HEK293T (cell line): Measurements from ENCODE around the gene RPS6KA1.

Experiments used
- BHLHE40 ChIP-seq: fragments of 450-650 bp; IDR thresholded peaks from 2 replicates; pipeline ENCODE4 v1.6.1; 2016; ENCODE audit warnings: mild to moderate bottlenecking, moderate library complexity, borderline replicate concordance
- CTBP1 ChIP-seq: fragments of 450-650 bp; IDR thresholded peaks from 2 replicates; pipeline ENCODE4 v1.6.1; 2016; ENCODE audit warnings: borderline replicate concordance
- ELF4 ChIP-seq: fragments of 450-650 bp; IDR thresholded peaks from 2 replicates; pipeline ENCODE4 v1.6.1; 2017; ENCODE audit warnings: antibody characterized with exemption
- SUZ12 ChIP-seq: fragments of 450-650 bp; IDR thresholded peaks from 2 replicates; pipeline ENCODE4 v1.6.1; 2016; ENCODE audit warnings: mild to moderate bottlenecking

DNA sequence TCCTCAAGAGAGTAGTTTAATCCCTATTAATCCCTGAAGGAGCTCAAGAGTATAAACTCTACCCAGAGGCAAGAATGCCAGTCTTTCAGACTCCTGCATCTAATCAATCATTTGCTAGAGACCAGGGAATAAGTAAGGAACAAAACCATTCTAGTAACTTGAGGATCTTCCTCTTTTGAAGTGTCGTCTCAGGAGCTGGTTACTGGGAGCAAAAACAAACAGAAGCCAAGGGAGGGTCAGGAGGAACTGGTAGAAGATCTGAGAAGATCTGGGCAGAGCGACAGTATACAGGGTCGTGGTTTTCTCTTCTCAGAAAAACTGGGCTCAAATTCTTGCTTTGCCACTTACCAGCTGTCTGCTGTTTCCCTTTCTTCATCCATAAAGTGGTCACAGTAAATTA, 69.3 kb downstream of the RPS6KA1 start:
- TF ChIP-seq ELF4 (no peak), BHLHE40 (no peak), SUZ12 (no peak), CTBP1 (no peak)
